GM12878 (cell line): Measurements from ENCODE around the gene GRN.

Experiments used
- CHD4 ChIP-seq: fragments of 200-600 bp; sonication (generic); IDR thresholded peaks from 2 replicates; pipeline ENCODE4 v1.6.1; 2016; ENCODE audit warnings: mild to moderate bottlenecking
- CTCF ChIP-seq, 3 experiments: IDR thresholded peaks in 2 of 3; conservative IDR thresholded peaks in 1 of 3; 2 replicates each; pipeline ENCODE4 v1.5.1; 2011; ENCODE audit warnings: low read depth in 3 of 3, low read length in 3 of 3, mild to moderate bottlenecking in 3 of 3, control low read depth in 2 of 3, moderate library complexity in 2 of 3, inconsistent platforms in 1 of 3, mixed read lengths in 1 of 3; ENCODE audit not compliant: control insufficient read depth in 2 of 3, insufficient read depth in 1 of 3; ENCODE audit errors: extremely low read depth in 1 of 3
- FOS ChIP-seq: IDR thresholded peaks from 3 replicates; pipeline ENCODE4 v1.6.1; 2011; ENCODE audit warnings: borderline replicate concordance; ENCODE audit not compliant: insufficient read length; ENCODE audit errors: extremely low read depth
- JUND ChIP-seq: IDR thresholded peaks from 2 replicates; pipeline ENCODE4 v1.6.1; 2012; ENCODE audit warnings: low read depth, mild to moderate bottlenecking, low read length, improper control_type of control experiment, moderate library complexity
- POLR2A ChIP-seq: IDR thresholded peaks from 2 replicates; pipeline ENCODE4 v1.6.1; 2011; ENCODE audit warnings: low read depth, mild to moderate bottlenecking, low read length

GRCh38 chr17:44297975-44298374 is 47.1 kb upstream of the GRN start:
- TF ChIP-seq CHD4 (no peak), POLR2A (no peak), CTCF (IDR thresholded peaks at IDR 0.05 in 2 of 3, conservative IDR thresholded peaks at IDR 0.05 in 1 of 3; ENCODE audit: control insufficient read depth in 2 of 3, extremely low read depth in 1 of 3, insufficient read depth in 1 of 3, low read depth in 3 of 3, low read length in 3 of 3) (no peak), JUND (no peak), FOS (no peak)
